Endothelial cell (in vitro differentiated cells): ENCODE measurements around the gene KHSRP. TPM values are rescaled to one million over a fixed set of nuclear protein-coding genes. Genes with fewer than 3 reads are reported as not detected.

Source experiments
- DNase-seq: peaks from one replicate; pipeline ENCODE4 v3.0.0; 2021; ENCODE audit warnings: low spot score
- H3K27ac Mint-ChIP-seq: one replicate; pipeline ENCODE4 v1.8.0; 2021; ENCODE audit warnings: mixed read lengths, inconsistent platforms; ENCODE audit not compliant: unreplicated experiment
- H3K27me3 Mint-ChIP-seq: one replicate; pipeline ENCODE4 v1.8.0; 2021; ENCODE audit warnings: mild to moderate bottlenecking, moderate library complexity, mixed read lengths, inconsistent platforms; ENCODE audit not compliant: unreplicated experiment
- H3K36me3 Mint-ChIP-seq: one replicate; pipeline ENCODE4 v1.8.0; 2021; ENCODE audit warnings: mild to moderate bottlenecking, low read depth, mixed read lengths, inconsistent platforms; ENCODE audit not compliant: unreplicated experiment
- H3K4me1 Mint-ChIP-seq: one replicate; pipeline ENCODE4 v1.8.0; 2021; ENCODE audit warnings: mild to moderate bottlenecking, mixed read lengths, inconsistent platforms; ENCODE audit not compliant: unreplicated experiment
- H3K4me3 Mint-ChIP-seq: one replicate; pipeline ENCODE4 v1.8.0; 2021; ENCODE audit warnings: mild to moderate bottlenecking, mixed read lengths, inconsistent platforms; ENCODE audit not compliant: unreplicated experiment
- H3K9me3 Mint-ChIP-seq: one replicate; pipeline ENCODE4 v1.8.0; 2021; ENCODE audit warnings: mixed read lengths, inconsistent platforms; ENCODE audit not compliant: unreplicated experiment
- CTCF ChIP-seq: fragments of 200-600 bp; sonication (generic); IDR thresholded peaks from one replicate; pipeline ENCODE4 v1.5.0; 2021; ENCODE audit warnings: antibody characterized with exemption; ENCODE audit not compliant: unreplicated experiment
- total RNA-seq: library from RNA; stranded (reverse); fragmentation: NEBNext Ultra II Directional; extraction: Animal tissue kit (Norgen Biotek cat#: 25700); gene quantifications from one replicate; pipeline ENCODE4 v1.2.1, GENCODE V29; 2021; ENCODE audit not compliant: unreplicated experiment

KHSRP gene
- total RNA-seq, 1 donor from 2014 or later, result 290 TPM

DNA sequence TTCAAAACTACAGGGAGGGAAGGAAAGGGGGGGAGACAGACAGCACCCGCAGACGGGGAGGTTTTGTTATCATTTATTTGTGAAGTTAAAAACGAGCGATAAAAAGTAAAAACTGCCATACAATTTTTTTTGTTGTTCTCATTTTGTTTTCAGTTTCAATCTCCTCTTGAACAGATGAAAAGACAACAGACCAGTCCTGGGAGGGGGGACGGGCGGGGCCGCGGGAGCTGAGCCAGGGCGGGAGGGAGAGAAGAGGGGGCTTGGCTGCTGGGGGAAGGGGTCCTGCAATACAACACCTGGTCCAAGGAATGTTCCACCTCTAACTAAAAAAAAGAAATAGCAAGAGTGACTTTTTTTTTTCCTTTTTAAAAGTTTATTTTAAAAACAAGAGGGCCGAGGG lies 11.3 kb downstream of the KHSRP start:
- Mint-ChIP-seq H3K27ac (no peak overlapping the region), H3K4me1 (no peaks in the 10 kb centered on the region), H3K27me3 (peaks cover 1% of the 10 kb centered on the region), H3K9me3 (no peaks in the 10 kb centered on the region), H3K4me3 (no peak overlapping the region), H3K36me3 (peaks cover 9% of the 10 kb centered on the region)
- no peak for TF ChIP-seq CTCF
- no peak for DNase-seq

DNA sequence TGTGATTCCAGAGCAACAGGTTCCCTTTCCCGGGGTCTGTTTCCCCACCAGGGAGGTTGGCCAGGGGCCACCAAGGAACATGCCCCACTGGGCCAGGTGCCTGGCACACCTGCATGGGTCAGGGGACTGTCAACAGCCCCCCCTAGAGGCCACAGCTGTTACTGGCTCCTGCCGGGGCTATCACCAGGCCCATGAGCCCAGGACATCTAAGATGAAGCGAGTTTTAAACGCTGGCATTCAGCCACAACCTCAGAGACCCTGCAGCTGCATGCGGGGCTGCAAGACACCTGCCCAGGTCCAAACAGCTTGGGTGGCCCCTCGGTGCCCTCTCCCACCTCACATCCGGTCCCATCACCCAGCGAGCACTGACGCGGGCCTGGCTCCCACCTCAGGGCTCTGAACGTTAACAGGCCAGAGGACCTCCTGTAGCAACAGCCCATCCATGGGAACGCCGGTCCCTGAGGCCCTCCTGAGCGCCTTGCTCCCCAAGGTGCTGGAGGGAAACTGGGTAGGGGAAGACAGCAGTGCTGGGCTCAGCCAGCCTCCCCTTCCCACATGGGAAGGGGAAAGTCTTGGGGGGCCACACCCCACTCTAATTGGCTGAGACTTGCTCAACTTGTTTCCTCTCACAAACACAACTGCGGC lies 12.0 kb downstream of the KHSRP start:
- H3K4me3 Mint-ChIP-seq, result no peak overlapping the region
- H3K27me3 Mint-ChIP-seq, result peaks cover 1% of the 10 kb centered on the region
- no peaks in the 10 kb centered on the region for H3K9me3 Mint-ChIP-seq
- H3K36me3 Mint-ChIP-seq, result peaks cover 9% of the 10 kb centered on the region
- no peak overlapping the region for H3K27ac Mint-ChIP-seq
- DNase-seq, result peak; percentile 51
- TF ChIP-seq CTCF, result peak; percentile 65
- H3K4me1 Mint-ChIP-seq, result no peaks in the 10 kb centered on the region

DNA sequence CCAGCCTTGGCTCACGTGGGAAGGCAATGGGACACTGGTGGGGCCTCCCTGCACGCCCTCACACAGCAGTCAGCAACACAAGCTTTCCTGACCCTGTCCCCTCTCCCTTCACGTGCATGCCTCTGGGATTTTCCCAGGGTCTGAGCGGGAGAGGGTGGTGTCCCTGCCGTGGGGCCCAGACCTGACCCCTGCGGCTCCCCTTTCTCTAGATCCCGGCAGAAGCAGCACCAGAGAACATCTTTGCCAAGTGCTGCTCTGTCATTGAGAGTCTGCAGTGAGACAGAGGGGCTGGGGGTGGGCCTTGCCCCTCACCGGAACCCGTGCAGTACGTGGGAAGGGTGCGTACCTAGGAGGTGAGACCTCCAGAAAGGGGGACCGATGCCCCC lies 12.6 kb downstream of the KHSRP start:
- H3K9me3 Mint-ChIP-seq, result no peaks in the 10 kb centered on the region
- peaks cover 1% of the 10 kb centered on the region for H3K27me3 Mint-ChIP-seq
- H3K4me3 Mint-ChIP-seq, result no peak overlapping the region
- TF ChIP-seq CTCF, result no peak
- peaks cover 7% of the 10 kb centered on the region for H3K36me3 Mint-ChIP-seq
- no peak overlapping the region for H3K27ac Mint-ChIP-seq
- DNase-seq, result no peak
- no peaks in the 10 kb centered on the region for H3K4me1 Mint-ChIP-seq

GRCh38 chr19:6409346-6409745 lies 15.3 kb downstream of the KHSRP start:
- H3K9me3 Mint-ChIP-seq, result no peaks in the 10 kb centered on the region
- DNase-seq, result no peak
- peaks cover 1% of the 10 kb centered on the region for H3K27me3 Mint-ChIP-seq
- no peak for TF ChIP-seq CTCF
- H3K27ac Mint-ChIP-seq, result no peak overlapping the region
- peaks cover under 1% of the 10 kb centered on the region for H3K36me3 Mint-ChIP-seq
- H3K4me3 Mint-ChIP-seq, result no peak overlapping the region
- no peaks in the 10 kb centered on the region for H3K4me1 Mint-ChIP-seq

DNA sequence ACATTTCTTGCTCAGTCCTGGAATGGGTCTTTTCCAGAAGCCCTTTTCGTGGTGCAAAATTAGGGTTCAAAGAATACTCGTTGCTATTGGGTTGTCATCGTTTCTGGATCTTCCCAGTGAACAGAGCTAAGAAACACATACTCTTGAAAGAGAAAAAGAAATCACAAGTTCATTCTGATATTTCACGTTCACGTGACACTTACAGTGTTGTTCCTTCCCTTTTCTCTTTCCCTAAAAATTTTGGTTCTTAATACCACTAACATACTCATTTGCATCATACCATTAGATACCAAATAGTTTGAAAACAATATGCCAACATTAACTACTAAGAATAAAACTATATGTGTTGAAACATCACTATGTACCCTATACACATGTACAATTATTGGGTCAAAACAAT lies 18.2 kb downstream of the KHSRP start:
- H3K27ac Mint-ChIP-seq, result no peak overlapping the region
- H3K27me3 Mint-ChIP-seq, result peaks cover 4% of the 10 kb centered on the region
- H3K4me1 Mint-ChIP-seq, result no peaks in the 10 kb centered on the region
- no peaks in the 10 kb centered on the region for H3K9me3 Mint-ChIP-seq
- no peak overlapping the region for H3K4me3 Mint-ChIP-seq
- TF ChIP-seq CTCF, result no peak
- no peaks in the 10 kb centered on the region for H3K36me3 Mint-ChIP-seq
- no peak for DNase-seq
